Measurements from ENCODE around the gene RNF144A. TPM values are rescaled to one million over a fixed set of nuclear protein-coding genes. Genes with fewer than 3 reads are reported as not detected.
A peak's percentile ranks its signal among the peaks of the same experiment; 100 is the strongest.

RNF144A gene
- total and polyA plus RNA-seq, 2 of the 13 experiments (the other 11 are each of a cell fraction or from before 2014, with no cell fraction given), result 13.9 to 16.5 TPM

GRCh38 chr2:7029291-7030059 lies 112.3 kb downstream of the RNF144A start (continued):
- TF ChIP-seq, protein P1, sequence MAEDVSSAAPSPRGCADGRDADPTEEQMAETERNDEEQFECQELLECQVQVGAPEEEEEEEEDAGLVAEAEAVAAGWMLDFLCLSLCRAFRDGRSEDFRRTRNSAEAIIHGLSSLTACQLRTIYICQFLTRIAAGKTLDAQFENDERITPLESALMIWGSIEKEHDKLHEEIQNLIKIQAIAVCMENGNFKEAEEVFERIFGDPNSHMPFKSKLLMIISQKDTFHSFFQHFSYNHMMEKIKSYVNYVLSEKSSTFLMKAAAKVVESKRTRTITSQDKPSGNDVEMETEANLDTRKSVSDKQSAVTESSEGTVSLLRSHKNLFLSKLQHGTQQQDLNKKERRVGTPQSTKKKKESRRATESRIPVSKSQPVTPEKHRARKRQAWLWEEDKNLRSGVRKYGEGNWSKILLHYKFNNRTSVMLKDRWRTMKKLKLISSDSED (CRISPR knock-in tag; IDR thresholded peaks at IDR 0.05), result no peak
- TF ChIP-seq, protein P2, sequence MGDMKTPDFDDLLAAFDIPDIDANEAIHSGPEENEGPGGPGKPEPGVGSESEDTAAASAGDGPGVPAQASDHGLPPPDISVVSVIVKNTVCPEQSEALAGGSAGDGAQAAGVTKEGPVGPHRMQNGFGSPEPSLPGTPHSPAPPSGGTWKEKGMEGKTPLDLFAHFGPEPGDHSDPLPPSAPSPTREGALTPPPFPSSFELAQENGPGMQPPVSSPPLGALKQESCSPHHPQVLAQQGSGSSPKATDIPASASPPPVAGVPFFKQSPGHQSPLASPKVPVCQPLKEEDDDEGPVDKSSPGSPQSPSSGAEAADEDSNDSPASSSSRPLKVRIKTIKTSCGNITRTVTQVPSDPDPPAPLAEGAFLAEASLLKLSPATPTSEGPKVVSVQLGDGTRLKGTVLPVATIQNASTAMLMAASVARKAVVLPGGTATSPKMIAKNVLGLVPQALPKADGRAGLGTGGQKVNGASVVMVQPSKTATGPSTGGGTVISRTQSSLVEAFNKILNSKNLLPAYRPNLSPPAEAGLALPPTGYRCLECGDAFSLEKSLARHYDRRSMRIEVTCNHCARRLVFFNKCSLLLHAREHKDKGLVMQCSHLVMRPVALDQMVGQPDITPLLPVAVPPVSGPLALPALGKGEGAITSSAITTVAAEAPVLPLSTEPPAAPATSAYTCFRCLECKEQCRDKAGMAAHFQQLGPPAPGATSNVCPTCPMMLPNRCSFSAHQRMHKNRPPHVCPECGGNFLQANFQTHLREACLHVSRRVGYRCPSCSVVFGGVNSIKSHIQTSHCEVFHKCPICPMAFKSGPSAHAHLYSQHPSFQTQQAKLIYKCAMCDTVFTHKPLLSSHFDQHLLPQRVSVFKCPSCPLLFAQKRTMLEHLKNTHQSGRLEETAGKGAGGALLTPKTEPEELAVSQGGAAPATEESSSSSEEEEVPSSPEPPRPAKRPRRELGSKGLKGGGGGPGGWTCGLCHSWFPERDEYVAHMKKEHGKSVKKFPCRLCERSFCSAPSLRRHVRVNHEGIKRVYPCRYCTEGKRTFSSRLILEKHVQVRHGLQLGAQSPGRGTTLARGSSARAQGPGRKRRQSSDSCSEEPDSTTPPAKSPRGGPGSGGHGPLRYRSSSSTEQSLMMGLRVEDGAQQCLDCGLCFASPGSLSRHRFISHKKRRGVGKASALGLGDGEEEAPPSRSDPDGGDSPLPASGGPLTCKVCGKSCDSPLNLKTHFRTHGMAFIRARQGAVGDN (CRISPR knock-in tag; IDR thresholded peaks at IDR 0.05), result peak; percentile 35; the same call in 1 of the 2 replicates
- TF ChIP-seq HNF1B (CRISPR knock-in tag; IDR thresholded peaks at IDR 0.05) (peak; percentile 39; the same call in 1 of the 2 replicates), ZHX1 (CRISPR knock-in tag; IDR thresholded peaks at IDR 0.05; ENCODE audit: low read depth) (no peak), PREB (CRISPR knock-in tag; IDR thresholded peaks at IDR 0.05) (no peak), HOXA9 (CRISPR knock-in tag; IDR thresholded peaks at IDR 0.05; ENCODE audit: borderline replicate concordance) (no peak), PCBP1 (IDR thresholded peaks at IDR 0.05; ENCODE audit: borderline replicate concordance, low read depth, low read length) (no peak), STAG1 (CRISPR knock-in tag; IDR thresholded peaks at IDR 0.05) (peak; percentile 49)
- TF ChIP-seq, protein P3, sequence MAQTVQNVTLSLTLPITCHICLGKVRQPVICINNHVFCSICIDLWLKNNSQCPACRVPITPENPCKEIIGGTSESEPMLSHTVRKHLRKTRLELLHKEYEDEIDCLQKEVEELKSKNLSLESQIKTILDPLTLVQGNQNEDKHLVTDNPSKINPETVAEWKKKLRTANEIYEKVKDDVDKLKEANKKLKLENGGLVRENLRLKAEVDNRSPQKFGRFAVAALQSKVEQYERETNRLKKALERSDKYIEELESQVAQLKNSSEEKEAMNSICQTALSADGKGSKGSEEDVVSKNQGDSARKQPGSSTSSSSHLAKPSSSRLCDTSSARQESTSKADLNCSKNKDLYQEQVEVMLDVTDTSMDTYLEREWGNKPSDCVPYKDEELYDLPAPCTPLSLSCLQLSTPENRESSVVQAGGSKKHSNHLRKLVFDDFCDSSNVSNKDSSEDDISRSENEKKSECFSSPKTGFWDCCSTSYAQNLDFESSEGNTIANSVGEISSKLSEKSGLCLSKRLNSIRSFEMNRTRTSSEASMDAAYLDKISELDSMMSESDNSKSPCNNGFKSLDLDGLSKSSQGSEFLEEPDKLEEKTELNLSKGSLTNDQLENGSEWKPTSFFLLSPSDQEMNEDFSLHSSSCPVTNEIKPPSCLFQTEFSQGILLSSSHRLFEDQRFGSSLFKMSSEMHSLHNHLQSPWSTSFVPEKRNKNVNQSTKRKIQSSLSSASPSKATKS (CRISPR knock-in tag; IDR thresholded peaks at IDR 0.05), result no peak

All from HepG2 (cell line).